Stimulated activated CD8-positive, alpha-beta memory T cell treated with anti-CD3 and anti-CD28 coated beads, Interleukin-12 subunit alpha, Interleukin-12 subunit beta, amount 100 ng/mL, for 24 hours (primary cell): ENCODE results near the gene PPP4R4.

Experiments
- DNase-seq: peaks from one replicate; pipeline ENCODE4 v3.0.0-alpha.2; 2020; ENCODE audit errors: extremely low read depth

The PPP4R4 gene, protein sequence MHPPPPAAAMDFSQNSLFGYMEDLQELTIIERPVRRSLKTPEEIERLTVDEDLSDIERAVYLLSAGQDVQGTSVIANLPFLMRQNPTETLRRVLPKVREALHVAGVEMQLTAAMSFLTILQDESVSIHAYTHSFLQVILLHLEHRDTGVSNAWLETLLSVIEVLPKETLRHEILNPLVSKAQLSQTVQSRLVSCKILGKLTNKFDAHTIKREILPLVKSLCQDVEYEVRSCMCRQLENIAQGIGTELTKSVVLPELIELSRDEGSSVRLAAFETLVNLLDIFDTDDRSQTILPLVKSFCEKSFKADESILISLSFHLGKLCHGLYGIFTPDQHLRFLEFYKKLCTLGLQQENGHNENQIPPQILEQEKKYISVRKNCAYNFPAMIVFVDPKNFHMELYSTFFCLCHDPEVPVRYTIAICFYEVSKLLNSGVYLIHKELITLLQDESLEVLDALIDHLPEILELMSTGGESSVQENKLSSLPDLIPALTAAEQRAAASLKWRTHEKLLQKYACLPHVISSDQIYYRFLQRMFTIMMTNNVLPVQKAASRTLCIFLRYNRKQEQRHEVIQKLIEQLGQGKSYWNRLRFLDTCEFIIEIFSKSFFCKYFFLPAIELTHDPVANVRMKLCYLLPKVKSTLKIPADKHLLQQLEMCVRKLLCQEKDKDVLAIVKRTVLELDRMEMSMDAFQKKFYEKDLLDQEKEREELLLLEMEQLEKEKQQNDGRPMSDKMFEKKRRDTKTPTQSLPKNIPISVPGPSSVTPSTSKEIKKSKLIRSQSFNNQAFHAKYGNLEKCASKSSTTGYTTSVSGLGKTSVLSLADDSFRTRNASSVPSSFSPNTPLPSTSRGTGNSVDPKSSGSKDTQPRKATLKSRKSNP

DNA sequence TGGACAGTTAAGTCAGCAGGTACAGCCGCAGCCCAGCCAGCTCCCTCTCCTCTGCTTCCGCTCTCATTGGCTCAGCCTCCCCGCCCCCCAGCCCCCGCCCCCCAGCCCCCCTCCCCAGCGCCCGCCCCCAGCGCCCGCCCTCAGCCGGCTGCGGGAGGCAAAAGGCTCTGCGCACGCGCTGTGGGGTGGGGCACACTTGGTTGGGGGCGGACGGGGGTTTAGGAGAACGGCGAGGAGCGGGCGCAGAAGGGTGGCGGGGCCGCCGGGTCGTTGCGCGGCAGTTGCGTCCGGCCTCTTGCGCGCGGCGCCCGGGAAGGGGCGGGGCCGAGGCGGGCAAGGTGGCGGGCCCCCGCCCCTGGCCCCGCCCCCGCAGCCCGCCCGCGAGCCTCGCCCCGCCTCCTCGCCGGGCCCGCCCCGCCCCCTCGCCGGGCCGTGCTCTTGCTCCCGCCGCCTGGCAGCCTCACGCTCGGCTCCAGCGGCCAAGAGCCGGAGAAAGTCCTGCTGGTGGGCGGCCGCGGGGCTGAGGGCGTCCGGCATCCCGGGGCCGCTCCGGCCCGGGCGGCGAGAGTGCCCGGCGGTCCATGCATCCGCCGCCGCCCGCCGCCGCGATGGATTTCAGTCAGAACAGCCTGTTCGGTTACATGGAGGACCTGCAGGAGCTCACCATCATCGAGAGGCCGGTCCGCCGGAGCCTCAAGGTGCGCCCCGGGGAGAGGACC lies at the start of gene PPP4R4:
PPP4R4 (plus strand) TSS at position 438 of the 719 bp plus-strand sequence; CDS start at position 582, 144 bp downstream.
- peak; percentile 68 for DNase-seq

GRCh38 chr14:94124582-94125377 lies 49.3 kb upstream of the PPP4R4 start:
- no peak for DNase-seq

DNA sequence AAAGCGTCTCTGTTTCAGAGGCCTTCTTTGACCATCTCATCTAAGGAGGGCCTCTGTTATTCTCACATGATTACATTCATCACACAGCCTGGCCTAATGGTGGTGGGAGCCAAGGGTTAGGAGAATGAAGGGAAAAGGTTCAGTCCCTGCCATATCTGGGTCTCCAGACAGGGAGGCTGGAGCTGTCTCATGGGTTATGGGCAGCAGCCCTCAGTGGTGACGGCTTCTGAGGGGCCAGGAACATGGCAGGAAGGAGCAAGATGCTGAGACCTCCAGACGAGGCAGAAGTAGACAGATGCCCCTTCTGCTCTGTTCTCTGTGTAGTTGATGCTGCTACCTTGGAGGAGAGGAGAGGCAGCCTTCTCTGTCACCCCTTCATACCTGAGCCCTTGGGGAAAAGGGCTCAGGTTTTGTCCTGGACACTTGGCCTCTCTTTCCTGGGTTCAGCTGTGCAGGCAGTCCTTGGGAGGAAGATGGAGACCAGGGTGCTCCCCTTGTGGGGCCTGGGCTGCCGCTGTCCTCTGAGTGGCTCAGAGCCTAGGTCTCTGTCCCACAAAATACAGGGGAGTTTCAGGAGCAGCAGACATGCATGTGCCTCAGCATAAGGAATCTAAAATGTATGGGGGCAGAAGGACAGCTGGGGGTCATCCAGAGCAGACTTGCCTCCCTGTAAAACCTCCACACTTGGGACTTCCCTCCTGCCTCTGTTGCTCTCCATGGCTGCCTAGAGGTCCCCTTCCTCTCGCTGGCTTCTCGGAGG lies 48.3 kb upstream of the PPP4R4 start:
- no peak for DNase-seq

GRCh38 chr14:94126419-94126677 lies 47.8 kb upstream of the PPP4R4 start:
- no peak for DNase-seq

DNA sequence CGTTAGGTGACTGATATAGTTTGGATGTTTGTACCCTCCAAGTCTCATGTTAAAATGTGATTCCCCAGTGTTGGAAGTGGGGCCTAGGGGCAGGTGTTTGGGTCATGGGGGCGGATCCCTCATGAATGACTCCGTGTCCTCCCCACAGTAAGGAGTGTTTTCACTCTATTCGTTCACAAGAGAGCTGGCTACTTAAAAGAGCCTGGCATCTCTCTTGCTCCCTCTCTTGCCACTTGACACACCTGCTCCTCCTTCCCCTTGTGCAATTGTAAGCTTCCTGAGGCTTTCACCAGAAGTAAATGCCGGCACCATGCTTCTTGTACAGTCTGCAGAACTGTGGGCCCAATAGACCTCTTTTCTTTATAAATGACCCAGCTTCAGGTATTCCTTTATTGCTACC lies 47.3 kb upstream of the PPP4R4 start:
- no peak for DNase-seq

- DNase-seq: no peak
Measured at GRCh38 chr14:94127330-94127729, 46.8 kb upstream of the PPP4R4 start.

DNA sequence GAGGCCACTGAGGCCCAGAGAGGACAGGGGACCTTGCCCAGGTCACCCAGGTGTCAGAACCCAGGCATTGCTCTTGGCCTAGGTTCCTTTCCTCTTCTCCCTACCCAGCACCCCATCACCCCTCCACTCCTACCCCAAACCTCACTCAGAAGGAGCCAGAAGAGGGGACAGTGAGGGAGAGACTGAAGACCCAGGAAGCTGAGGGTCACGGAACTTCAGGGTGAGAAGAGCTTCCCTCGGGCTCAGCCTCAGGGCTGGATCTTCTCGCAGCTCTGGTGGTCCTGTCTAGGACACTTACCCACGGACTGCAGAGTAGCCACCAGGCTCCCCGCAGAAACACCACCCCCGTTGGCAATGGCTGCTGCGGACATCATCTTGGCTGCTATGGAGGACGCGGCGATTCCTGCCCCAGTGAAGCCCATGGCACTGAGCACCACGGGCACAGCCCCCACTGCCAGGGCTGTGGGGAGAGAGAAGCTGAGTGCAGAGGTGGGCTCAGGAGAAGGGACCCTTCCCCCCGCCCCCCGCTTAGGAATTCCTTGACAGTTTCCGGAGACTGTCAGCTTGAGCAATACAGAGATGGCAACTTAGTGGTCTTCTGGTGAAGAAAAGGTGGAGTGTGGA lies 45.8 kb upstream of the PPP4R4 start:
- no peak for DNase-seq

GRCh38 chr14:94129111-94129757 lies 44.9 kb upstream of the PPP4R4 start, which contains the start of gene IFI27L2:
TSS of gene IFI27L2 (minus strand) at chr14:94129604. CDS start at chr14:94129564, 40 bp downstream.
- DNase-seq: peak; percentile 45

DNA sequence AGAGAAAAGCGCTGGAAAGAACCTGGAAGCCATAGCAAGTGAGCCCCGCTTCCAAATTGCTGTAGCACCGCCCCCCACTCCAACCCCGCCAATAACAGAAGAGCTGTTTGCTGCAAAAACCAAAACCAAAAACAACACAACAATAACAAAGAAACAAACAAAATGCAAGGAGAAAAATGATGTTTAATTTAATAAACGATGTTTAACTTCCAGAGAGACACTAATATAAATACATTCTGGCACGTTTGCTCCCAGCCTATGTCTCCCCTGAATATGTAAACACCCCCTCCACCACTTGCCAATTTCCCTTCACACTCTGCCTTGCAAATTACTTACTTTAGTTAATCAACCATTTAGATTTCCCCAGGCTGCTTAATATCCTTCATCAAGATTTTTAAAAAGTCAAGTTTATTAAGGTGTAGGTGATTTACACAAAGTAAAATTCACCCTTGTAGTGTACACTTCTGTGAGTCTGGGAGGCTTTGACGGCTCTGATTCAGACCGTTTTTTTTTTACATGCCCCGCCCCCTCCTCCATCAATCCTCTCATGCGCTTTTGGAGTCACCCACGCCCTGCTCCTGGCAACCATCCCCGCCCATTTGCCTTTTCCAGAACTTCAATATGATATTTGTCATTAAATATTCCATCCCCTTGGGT lies 44.2 kb upstream of the PPP4R4 start:
- no peak for DNase-seq

DNA sequence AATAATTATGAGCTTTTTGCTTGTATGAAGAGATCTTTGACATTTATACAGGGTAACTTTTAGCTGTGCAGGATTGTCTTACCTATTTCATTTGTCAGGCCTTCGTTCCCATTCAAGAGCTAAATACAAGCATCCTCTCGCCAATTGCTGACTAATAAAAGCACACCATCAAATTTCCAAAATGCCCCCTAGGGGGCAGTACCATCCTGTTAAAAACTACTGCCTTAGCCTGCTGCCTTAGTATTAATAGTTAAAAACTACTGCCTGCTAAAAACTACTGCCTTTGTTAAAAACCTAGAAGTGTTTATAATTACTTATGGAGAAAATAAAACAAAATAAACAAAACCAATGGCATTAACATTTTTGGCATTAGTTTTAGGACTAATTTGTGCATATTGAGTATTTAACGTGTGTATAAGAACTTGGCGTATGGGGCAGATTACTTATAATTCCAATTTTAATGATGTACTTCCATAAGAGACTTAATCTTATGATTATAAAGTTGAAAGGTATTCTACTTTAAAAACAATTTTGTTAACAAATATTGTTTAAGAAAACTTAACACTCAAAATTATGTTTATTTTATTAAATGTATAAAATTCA lies 41.7 kb upstream of the PPP4R4 start:
- DNase-seq: no peak

DNA sequence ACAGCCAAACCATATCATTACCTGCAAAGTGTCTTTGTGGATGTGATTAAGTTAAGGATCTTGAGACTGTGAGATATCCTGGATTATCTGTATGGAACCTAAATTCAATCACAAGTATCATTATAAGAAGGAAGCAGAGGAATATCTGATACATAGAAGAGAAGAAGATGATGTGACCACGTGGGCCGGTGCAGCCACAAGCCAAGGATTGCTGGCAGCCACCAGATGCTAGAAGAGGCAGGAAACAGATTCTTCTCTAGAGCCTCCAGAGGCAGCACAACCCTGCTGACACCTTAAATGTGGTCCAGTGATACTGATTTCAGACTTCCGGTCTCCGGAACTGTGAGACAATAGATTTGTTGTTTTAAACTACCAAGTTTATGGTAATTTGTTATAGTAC lies 38.6 kb upstream of the PPP4R4 start:
- no peak for DNase-seq

DNA sequence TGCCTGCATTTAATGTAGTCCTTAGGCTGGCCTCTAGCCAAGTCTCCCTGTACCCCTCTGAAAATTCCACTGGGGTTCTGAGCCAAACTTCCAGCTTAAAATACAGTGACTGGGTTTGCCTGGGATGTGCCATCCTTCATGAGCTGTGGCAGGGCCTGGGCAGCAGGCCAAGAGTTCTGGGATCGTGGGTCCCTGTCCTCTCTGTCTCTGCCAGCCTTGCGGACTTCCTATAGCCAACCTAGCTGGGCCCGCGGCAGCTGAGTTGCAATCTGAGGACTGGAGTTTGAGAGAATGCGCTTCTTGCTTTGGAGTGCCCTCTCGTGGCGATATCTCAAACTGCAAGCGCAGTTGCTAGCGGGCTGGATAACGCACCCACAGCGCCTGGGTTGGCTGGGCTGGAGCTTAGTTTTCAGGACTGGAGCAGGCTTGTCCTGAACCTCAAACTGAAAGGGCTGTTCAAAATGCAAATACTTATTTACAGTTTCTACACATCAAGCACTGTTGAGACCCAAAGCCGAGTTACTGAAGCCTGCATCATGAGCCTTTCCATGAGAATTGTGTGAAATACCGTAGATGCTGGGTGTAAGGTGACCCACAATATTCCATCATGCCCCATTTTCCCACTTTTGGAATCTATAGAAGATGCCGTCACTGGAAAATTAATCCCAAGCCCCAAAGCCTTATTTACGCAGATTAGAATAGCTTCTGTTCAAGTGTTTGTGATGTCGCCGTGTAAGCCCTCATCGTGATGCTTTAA lies 37.4 kb upstream of the PPP4R4 start:
- peak; percentile 62 for DNase-seq

GRCh38 chr14:94138251-94138650 lies 35.9 kb upstream of the PPP4R4 start:
- no peak for DNase-seq

DNA sequence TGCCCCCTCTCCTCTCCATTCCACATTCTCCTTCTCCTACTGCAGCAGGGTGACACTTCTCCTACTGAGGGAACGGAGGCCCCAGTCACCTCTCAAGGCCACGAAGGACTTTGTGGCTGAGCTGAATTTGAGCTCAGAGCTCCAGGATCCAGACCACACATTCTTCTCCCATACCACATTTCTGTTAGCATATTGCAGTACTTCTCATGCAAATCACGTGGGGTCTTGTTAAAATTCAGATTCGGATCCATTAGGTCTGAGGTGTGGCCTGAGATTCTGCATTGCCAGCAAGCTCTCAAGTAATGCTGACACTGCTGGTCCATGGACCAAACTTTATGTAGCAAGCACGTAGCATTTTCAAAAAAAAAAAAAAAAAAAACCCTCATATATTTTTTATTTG lies 35.1 kb upstream of the PPP4R4 start:
- no peak for DNase-seq

DNA sequence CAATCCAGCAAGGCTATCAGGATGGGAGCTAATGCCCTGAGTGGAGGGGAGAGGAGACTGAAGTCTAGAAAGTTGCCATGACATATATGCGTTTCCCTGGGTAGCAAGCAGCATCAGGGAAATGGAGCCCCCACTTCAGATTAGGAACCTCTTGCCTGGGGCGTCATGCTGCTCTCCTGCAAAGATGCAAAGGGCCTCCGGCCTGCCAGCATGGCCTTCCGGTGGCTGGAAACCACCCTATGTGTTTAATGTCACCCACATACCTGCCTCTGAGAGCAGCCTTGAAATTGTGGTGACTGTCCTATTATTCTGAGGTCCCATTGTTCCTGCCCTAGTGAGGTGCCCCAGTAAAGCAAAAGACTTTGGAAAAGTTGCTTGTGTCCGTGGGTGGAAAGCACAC lies 34.7 kb upstream of the PPP4R4 start:
- DNase-seq: no peak

DNA sequence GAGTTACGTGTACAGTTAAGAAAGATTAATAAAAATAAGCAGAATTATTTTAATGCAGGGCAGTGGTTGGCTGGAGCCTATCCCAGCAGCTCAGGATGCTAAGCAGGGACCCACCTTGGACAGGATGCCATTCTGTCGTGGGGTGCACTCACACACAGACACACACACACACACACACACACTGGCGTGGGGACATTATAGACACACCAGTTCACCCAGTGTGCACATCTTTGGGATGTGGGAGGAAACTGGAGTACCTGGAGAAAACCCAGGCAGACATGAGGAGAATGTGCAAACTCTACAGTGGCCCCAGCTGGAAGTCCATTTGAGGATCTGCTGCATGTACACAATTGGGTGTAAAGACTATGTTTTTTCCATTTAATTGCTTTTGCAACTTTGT lies 31.9 kb upstream of the PPP4R4 start:
- no peak for DNase-seq

DNA sequence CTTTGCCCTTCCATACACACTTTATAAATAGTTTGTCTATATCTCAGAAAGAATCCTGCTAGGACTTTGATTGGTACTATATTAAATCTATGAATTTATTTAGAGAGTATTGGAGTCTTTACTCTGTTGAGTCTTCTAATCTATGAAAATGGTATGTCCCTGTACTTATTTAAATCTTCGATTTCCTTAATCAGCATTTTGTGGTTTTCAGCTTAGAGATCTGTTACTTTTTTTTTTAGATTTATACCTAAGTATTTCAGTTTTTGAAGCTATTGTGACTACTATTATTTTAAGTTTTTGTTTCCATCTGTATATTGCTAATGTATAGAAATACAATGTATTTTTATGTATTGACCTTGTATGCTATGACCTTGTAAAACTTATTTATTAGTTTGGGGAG lies 31.3 kb upstream of the PPP4R4 start:
- DNase-seq: no peak

DNA sequence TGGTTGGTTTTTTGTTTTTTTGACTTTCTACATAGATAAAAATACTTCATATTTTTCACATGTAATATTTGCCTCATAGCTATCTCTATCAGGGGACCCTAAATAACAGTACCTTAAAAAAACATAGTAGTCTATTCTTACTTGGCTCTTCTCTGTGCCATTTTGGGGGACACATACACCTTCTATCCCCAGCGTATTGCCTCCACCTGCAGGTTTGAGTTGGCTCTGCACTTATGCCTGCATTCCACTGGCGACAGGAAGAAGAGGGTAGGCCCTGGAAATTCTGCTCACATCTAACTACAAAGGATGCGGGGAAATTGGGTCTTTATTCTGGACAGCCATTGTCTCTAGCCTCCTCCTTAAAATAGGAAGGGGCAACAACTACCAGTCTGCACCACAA lies 30.9 kb upstream of the PPP4R4 start:
- no peak for DNase-seq
